Neural progenitor cell (in vitro differentiated cells): ENCODE data around the gene FMR1NB.

ENCODE experiments used
- CTCF ChIP-seq: fragments of 200-600 bp; sonication (generic); IDR thresholded peaks from 2 replicates; pipeline ENCODE4 v1.5.1; 2017; ENCODE audit warnings: antibody characterized with exemption, mild to moderate bottlenecking
- EZH2 ChIP-seq: fragments of 200-600 bp; sonication (generic); IDR thresholded peaks from 2 replicates; pipeline ENCODE4 v1.6.1; 2017; ENCODE audit warnings: antibody characterized with exemption, mild to moderate bottlenecking, moderate library complexity

GRCh38 chrX:147957291-147957690, 23.8 kb upstream of the FMR1NB start:
- TF ChIP-seq CTCF (no peak), EZH2 (no peak)
